Kidney epithelial cell (primary cell): Measurements from ENCODE around the gene LRCH4. TPM values are rescaled to one million over a fixed set of nuclear protein-coding genes. Genes with fewer than 3 reads are reported as not detected.
"Not testable (repeated sequence)": the region's sequence is repeated elsewhere in the genome, so short reads cannot be mapped to it uniquely, and the experiment has no call there.

ENCODE experiments used
- DNase-seq: peaks from one replicate; pipeline ENCODE4 v3.0.0-alpha.2; 2010; ENCODE audit warnings: low read depth
- H3K27me3 ChIP-seq: 2 replicates; pipeline ENCODE4 v1.6.0; 2011; ENCODE audit warnings: low read length; ENCODE audit not compliant: control insufficient read depth, insufficient read depth
- H3K36me3 ChIP-seq: 2 replicates; pipeline ENCODE4 v1.5.1; 2011; ENCODE audit warnings: low read length; ENCODE audit not compliant: control insufficient read depth, insufficient read depth
- H3K4me3 ChIP-seq: 2 replicates; pipeline ENCODE4 v1.5.1; 2011; ENCODE audit warnings: low read depth, mild to moderate bottlenecking, control low read depth, low read length
- total RNA-seq: library from RNA; depleted of rRNA; stranded (reverse); fragments of >200 nt; gene quantifications from 2 replicates; pipeline ENCODE4 v1.2.3, GENCODE V29; 2015
- TF ChIP-seq, protein P1 (sequence below): IDR thresholded peaks from 2 replicates; pipeline ENCODE4 v1.5.1; 2011; ENCODE audit warnings: mild to moderate bottlenecking, moderate library complexity, low read length, control low read depth, inconsistent platforms; ENCODE audit not compliant: insufficient read depth, poor library complexity, severe bottlenecking

The LRCH4 gene
- total RNA-seq, 1 donor from 2014 or later = 69.0 TPM

DNA sequence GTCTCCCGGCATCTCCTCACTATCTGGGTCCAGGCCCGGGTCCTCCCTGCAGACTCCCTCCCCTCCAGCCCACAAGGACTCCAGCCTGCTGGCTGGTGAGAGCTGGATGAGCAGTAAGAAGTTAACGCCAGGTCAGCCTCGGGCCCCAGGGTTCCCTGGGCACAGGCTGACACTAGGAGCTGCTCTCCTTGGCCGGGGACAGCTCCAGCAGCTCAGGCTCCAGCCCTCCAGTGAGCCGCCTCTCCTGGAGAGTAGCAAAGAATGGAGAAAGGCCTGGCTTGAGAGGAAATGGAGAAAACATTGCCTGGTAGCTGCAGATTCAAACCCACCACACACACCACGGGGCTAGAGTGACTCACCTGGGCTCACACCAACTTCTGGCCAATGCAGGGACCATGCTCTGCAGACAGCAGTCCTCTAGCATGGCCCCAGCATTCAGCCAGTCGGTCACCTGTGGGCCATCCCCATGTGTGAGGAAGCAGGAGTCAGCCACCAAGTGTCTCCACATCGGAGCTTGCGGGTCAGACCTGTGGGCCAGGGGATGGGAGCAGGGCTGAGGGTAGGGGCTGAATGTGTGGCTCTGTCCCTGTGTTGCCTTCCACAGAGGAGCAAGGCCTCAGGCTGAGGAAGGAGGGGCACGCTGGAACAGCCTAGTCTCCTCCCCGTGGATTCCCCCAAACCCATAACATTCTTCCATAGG is 18.7 kb downstream of the LRCH4 start:
- Histone ChIP-seq H3K27me3 (peaks cover 6% of the 10 kb centered on the region), H3K4me3 (no peak overlapping the region), H3K36me3 (no peaks in the 10 kb centered on the region)
- TF ChIP-seq, protein P1, sequence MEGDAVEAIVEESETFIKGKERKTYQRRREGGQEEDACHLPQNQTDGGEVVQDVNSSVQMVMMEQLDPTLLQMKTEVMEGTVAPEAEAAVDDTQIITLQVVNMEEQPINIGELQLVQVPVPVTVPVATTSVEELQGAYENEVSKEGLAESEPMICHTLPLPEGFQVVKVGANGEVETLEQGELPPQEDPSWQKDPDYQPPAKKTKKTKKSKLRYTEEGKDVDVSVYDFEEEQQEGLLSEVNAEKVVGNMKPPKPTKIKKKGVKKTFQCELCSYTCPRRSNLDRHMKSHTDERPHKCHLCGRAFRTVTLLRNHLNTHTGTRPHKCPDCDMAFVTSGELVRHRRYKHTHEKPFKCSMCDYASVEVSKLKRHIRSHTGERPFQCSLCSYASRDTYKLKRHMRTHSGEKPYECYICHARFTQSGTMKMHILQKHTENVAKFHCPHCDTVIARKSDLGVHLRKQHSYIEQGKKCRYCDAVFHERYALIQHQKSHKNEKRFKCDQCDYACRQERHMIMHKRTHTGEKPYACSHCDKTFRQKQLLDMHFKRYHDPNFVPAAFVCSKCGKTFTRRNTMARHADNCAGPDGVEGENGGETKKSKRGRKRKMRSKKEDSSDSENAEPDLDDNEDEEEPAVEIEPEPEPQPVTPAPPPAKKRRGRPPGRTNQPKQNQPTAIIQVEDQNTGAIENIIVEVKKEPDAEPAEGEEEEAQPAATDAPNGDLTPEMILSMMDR = no peak
- DNase-seq = no peak

DNA sequence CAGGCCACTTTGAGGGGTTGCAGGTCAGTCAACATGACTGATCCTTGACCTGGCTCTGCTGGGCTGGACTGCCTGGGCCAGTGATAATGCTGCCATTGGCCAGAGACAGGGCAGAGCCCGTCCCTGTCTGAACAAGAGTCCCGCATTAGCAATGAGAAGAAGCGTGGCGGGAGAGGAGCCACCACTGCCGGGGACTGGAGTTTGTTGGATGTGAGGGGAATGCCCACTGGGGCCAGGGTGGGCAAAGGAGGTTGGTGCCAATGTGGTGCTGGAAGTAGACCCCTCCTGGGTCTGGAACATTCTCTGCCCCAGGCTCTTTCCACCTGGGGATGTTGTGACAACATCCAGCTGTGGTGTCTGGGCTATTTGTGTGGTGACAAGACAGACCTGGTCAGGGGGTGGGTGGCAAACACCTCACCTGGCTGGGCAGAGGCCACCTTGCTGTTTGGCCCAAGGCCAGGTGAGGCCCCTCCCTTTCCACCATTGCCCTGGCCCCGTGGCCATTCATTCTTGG is 19.9 kb downstream of the LRCH4 start:
- no peaks in the 10 kb centered on the region for H3K36me3 ChIP-seq
- TF ChIP-seq, protein P1 = no peak
- H3K4me3 ChIP-seq = no peak overlapping the region
- peaks cover 6% of the 10 kb centered on the region for H3K27me3 ChIP-seq
- no peak for DNase-seq

DNA sequence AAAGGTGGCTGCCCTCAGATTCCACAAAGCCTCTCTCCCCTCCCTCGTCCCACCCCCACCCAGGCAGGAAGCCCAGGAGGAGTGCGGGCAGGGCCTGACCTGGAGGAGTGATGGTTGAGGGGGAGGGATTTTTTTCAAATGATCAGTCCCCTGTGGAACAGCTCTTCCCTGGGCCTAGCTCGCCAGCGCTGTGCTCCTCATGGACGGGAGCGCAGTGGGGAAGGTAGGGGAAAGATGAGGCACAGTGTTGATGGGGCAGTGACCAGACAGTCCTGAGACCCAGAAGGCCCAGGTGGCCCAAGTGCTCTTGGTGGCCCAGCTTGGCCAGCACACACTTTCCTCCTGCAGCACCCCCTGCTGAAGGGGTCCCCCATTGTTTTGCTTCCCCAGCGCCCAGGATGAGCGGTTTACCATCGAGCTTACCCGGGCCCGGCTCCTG is 20.8 kb downstream of the LRCH4 start:
- no peaks in the 10 kb centered on the region for H3K36me3 ChIP-seq
- TF ChIP-seq, protein P1 = no peak
- H3K4me3 ChIP-seq = no peak overlapping the region
- DNase-seq = no peak
- H3K27me3 ChIP-seq = peaks cover 5% of the 10 kb centered on the region

DNA sequence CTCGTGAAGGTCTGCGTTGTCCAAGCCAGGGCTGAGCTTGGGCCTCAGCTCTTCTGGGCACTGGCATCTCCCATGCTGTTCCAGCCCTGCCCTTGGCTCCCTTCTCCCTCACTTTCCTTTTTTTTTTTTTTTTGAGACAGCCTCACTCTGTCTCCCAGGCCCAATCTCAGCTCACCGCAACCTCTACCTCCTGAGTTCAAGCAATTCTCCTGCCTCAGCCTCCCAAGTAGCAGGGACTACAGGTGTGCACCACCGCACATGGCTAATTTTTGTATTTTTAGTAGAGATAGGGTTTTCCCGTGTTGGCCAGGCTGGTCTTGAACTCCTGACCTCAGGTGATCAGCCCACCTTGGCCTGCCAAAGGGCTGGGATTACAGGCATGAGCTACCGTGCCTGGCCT is 21.5 kb downstream of the LRCH4 start:
- H3K27me3 ChIP-seq, H3K4me3 ChIP-seq, H3K36me3 ChIP-seq, DNase-seq: not testable (repeated sequence)

DNA sequence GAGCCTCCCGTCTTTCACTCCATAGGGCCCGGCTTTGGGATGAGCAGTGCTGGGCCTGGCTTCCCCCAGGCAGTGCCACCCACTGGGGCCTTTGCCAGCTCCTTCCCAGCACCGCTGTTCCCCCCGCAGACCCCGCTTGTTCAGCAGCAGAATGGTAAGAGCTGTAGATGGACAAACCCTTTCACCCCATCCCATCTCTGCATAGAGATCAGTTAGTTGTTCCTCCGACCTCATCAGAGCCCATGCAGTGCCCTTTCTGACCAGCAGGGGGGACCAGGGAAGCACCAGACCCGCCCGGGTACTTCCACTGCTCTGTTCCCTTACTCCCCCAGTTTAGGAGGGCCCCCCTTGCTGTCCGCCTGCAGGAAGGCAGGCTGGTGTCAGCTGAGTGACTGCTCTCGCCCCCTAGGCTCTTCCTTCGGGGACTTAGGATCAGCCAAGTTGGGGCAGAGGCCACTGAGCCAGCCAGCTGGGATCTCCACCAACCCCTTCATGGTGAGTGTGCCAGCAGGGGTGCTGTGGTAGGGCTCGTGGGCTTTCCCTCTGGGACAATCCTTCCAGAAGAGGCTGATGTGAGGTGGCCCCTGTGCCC is 22.0 kb downstream of the LRCH4 start:
- no peaks in the 10 kb centered on the region for H3K27me3 ChIP-seq
- no peak for DNase-seq
- TF ChIP-seq, protein P1 = peak; percentile 98
- no peaks in the 10 kb centered on the region for H3K36me3 ChIP-seq
- H3K4me3 ChIP-seq = no peak overlapping the region

DNA sequence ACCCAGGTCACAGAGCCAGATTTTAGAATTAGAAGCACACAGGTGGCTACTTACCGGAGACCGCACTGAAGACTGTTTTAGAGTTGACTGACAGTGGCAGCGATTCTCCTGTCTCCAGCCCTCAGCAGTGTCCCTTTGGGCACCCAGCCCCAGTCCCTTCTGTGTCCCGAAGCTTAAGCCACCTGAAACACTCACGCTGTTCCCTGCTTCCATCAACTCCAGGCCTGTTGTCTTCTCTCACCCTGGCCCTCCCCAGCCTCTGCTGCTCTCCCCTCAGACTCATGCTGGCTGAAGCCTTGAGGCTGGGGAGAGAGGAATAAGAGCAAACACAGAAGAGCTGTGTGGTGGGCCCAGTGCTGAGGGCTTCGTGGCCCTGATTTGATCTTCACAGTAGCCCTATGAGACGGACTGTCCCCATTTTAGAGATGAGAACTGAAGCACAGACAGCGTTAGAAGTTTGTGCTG is 22.8 kb downstream of the LRCH4 start:
- no peak for DNase-seq
- no peak overlapping the region for H3K4me3 ChIP-seq
- H3K36me3 ChIP-seq = no peaks in the 10 kb centered on the region
- H3K27me3 ChIP-seq = no peaks in the 10 kb centered on the region
- TF ChIP-seq, protein P1 = no peak
